Pulmonary artery endothelial cell (primary cell): ENCODE data around the gene TANGO6. TPM values are rescaled to one million over a fixed set of nuclear protein-coding genes. Genes with fewer than 3 reads are reported as not detected.
"Not testable (repeated sequence)": the region's sequence is repeated elsewhere in the genome, so short reads cannot be mapped to it uniquely, and the experiment has no call there.

Experiments
- DNase-seq: peaks from one replicate; pipeline ENCODE4 v3.0.0-alpha.2; 2011; ENCODE audit warnings: low read depth, low spot score
- total RNA-seq: library from RNA; depleted of rRNA; stranded (reverse); fragments of >200 nt; gene quantifications from 2 replicates; pipeline ENCODE4 v1.2.3, GENCODE V29; 2014

The TANGO6 gene
- total RNA-seq, 1 donor from 2014 or later: 20.9 TPM

GRCh38 chr16:69049603-69050375, 206.5 kb downstream of the TANGO6 start:
- no peak for DNase-seq

GRCh38 chr16:69051517-69051830, 208.1 kb downstream of the TANGO6 start:
- DNase-seq: not testable (repeated sequence)

- DNase-seq: no peak
Measured at GRCh38 chr16:69055008-69055407, 211.7 kb downstream of the TANGO6 start.

- DNase-seq: no peak
Measured at GRCh38 chr16:69055980-69056379, 212.6 kb downstream of the TANGO6 start.

- no peak for DNase-seq
Measured at GRCh38 chr16:69056421-69056820, 213.1 kb downstream of the TANGO6 start.

GRCh38 chr16:69057400-69058378, 214.4 kb downstream of the TANGO6 start:
- DNase-seq: no peak

- DNase-seq: not testable (repeated sequence)
Measured at GRCh38 chr16:69063491-69063890, 220.2 kb downstream of the TANGO6 start.

GRCh38 chr16:69064124-69064763, 220.9 kb downstream of the TANGO6 start:
- no peak for DNase-seq

GRCh38 chr16:69064764-69065313, 221.5 kb downstream of the TANGO6 start:
- DNase-seq: no peak

- DNase-seq: no peak
Measured at GRCh38 chr16:69069504-69069903, 226.2 kb downstream of the TANGO6 start.

- DNase-seq: no peak
Measured at GRCh38 chr16:69071036-69071435, 227.7 kb downstream of the TANGO6 start.

- no peak for DNase-seq
Measured at GRCh38 chr16:69072640-69072974, 229.3 kb downstream of the TANGO6 start.

GRCh38 chr16:69073181-69073702, 229.9 kb downstream of the TANGO6 start:
- DNase-seq: peak; percentile 29

- no peak for DNase-seq
Measured at GRCh38 chr16:69077251-69077650, 233.9 kb downstream of the TANGO6 start.

- DNase-seq: no peak
Measured at GRCh38 chr16:69078073-69078472, 234.7 kb downstream of the TANGO6 start.

GRCh38 chr16:69079697-69080096, 236.4 kb downstream of the TANGO6 start:
- DNase-seq: no peak

- DNase-seq: no peak
Measured at GRCh38 chr16:69083306-69083941, 240.1 kb downstream of the TANGO6 start.

GRCh38 chr16:69084289-69084688, 241.0 kb downstream of the TANGO6 start:
- no peak for DNase-seq

GRCh38 chr16:69085032-69085695, 241.8 kb downstream of the TANGO6 start:
- no peak for DNase-seq

- DNase-seq: peak; percentile 26
Measured at GRCh38 chr16:69087161-69087581, 243.8 kb downstream of the TANGO6 start.
